DMS153 treated with DMSO at 0.1 percent for 48 hours (cell line): ENCODE results near the gene KRT6A.
A peak's percentile ranks its signal among the peaks of the same experiment; 100 is the strongest.
"Not testable (repeated sequence)": the region's sequence is repeated elsewhere in the genome, so short reads cannot be mapped to it uniquely, and the experiment has no call there.

Source experiments
- DNase-seq: peaks from one replicate; lab custom pipeline; 2025; ENCODE audit not compliant: unreplicated experiment; lab: John Stamatoyannopoulos, UW

KRT6A gene

DNA sequence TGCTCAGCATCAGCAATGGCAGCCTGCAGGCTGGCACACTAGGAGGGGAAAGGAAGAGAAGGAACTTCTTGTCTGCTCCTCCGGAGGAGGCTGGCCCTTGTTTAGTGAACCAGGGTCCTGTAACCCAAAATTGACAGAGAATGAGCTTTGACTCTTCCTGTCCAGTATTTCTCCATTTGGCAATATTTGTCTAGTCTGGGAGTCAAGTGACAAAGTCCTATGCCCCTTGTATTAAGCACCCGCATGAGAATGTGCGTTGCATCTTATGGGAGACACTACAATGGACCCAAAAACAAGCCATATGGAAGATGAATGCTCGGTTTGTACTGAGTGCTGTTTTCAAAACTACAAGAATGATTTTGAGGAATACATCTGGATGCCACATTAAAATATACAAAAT, 23.2 kb downstream of the KRT6A start:
- DNase-seq, result no peak

- no peak for DNase-seq
Observed at GRCh38 chr12:52464897-52465296, 28.2 kb downstream of the KRT6A start.

DNA sequence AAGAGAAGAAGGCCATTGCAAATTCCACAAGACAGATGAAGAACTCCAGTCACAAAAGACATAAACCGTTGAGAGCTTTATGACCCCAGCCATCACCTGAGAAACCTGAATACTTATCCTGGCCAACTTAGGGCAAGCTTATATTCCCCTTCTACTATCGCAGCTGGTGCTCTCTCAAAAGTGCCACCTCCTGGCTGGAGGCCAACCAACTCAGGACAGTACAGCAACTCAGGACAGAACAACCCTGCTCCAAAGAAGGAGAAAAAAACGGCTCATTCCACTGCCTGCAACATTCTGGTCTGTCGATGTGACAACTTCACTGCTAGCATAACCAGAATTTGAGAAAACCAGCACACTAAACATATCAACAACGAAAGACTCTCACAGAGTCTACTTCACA, 31.4 kb downstream of the KRT6A start:
- DNase-seq, result no peak

DNA sequence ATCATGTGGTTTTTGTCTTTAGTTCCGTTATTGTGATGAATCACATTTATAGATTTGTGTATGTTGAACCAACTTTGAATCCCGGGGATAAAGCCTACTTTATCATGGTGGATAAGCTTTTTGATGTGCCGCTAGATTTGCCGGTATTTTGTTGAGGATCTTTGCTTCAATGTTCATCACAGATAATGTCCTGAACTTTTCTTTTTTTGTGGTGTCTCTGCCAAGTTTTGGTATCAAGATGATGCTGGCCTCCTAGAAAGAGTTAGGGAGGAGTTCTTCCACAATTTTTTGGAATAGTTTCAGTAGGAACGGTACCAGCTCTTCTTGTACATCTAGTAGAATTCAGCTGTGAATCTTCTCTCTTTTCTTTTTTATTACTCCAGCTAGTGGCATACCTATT, 34.2 kb downstream of the KRT6A start:
- DNase-seq, result no peak

GRCh38 chr12:52455821-52456220, 37.2 kb downstream of the KRT6A start:
- DNase-seq, result no peak

GRCh38 chr12:52454411-52455201, 38.5 kb downstream of the KRT6A start:
- DNase-seq, result peak; percentile 77

DNA sequence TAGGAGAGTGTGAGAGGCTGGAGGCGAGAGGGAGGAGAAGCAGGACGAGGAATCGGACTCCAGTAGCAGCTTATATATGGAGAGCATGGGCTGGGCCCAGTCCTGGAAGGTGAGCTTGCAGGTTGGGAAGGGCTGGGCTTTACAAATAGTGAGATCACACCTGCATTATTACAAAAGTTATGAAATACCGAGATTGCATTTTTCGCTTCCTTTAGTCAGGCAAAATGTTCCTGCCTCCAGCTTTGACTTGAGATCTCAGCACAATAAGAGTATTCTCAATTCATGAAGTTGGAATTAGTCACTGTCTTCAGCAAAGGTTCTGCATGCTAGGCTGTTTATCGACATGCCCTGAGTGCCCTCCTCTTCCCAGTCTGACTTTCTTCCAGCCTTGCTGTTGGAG, 41.0 kb downstream of the KRT6A start, which contains the start of gene KRT6B:
KRT6B (minus strand) TSS at position 46 of the 400 bp plus-strand sequence. CDS start 68 bp downstream, outside the sequence.
- DNase-seq, result no peak

GRCh38 chr12:52448228-52448627, 44.8 kb downstream of the KRT6A start:
- no peak for DNase-seq

GRCh38 chr12:52447196-52447595, 45.9 kb downstream of the KRT6A start:
- not testable (repeated sequence) for DNase-seq

- no peak for DNase-seq
Observed at GRCh38 chr12:52446367-52447045, 46.6 kb downstream of the KRT6A start.

- no peak for DNase-seq
Observed at GRCh38 chr12:52445876-52446275, 47.2 kb downstream of the KRT6A start.

DNA sequence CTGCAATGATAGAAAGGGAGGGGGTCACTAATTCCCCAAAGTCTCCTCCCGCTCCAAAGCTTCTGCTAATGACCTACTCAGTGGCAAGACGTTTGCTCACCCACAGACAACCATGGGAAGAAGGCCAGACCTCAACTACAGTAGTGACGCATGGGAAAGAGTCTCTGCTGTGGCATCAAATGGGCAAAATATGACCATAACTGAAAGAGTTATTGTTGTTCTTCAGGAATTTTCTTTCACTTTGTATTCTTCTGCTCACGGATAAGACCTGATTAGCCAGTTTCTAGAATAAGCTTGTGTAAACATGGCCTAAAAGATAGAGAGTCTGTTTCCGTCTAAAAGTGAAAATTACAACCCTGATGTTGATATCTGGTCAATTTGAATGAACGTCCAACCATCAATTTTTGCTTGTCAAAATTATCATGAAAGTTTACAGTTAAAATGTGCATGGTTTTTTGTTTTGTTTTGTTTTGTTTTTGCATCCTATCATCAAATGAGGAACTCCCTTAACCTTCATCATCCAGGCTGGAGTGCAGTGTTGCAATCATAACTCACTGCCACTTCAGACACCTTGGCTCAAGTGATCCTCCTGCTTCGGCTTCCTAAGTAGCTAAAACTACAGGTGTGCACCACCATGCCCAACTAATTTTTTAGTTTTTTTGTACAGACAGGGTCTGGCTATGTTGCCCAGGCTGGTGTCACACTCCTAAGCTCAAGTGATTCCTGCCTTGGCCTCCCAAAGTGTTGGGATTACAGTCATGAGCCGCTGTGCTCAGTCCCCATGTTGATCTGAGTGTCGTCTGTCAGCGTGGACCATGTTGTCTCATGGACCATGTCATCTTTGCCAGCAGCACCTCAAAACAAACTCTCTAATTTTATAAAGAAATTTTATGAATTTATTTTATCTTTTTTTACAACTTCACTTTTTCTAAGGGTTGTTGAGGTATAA, 48.1 kb downstream of the KRT6A start:
- no peak for DNase-seq

GRCh38 chr12:52443966-52444365, 49.1 kb downstream of the KRT6A start:
- no peak for DNase-seq

DNA sequence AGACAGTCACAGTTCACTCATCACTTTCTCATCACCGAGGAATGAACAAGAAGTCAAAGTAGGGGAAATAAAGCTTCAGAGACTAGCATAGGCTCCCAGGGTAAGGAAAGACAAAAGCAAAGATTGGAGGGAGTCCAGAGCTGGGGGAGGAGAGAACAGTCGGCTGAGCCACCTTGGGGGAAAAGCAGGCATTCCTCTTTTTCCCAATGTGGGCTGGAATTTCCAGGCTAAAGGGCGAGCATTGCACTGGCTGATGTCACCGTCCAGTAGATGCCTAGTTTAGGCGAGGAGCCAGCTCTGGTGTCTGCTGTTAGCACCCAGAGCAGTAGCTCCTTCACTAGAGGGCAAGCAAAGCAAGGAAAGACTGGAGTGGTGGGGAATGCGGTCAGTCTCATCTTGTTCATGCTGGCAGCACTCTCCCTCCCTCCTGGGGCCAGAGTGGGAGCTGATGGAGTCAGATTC, 50.4 kb downstream of the KRT6A start:
- no peak for DNase-seq

DNA sequence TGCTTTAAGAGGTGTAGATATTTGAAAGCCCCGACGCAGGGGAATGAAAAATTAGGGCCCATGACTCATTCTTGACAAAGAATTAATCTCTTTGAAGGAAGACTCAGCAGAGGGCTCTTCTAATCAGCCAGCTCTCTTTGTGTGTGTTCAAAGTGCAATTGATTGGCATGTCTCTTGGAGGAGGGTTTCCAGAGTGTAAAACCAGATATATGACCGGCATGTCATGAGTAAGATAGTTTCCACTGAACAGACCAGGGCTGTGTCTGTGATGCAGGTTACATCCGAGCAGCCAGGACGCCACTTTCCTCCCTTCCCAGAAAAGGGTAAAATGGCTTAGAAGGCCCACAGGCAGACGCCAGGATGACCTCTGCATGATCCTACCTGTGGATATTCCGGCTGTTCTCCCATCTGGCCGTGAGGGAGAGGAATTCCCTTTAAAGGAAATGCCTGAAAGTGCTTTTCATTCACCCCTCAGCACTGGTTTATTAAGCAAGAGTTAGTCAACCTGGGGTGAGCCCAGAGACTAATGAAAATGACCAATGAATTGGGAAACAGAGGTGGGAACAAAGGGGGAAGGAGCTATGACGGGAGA, 51.6 kb downstream of the KRT6A start:
- DNase-seq, result no peak

GRCh38 chr12:52440821-52441319, 52.2 kb downstream of the KRT6A start:
- DNase-seq, result peak; percentile 22

GRCh38 chr12:52439845-52440244, 53.2 kb downstream of the KRT6A start:
- DNase-seq, result no peak

DNA sequence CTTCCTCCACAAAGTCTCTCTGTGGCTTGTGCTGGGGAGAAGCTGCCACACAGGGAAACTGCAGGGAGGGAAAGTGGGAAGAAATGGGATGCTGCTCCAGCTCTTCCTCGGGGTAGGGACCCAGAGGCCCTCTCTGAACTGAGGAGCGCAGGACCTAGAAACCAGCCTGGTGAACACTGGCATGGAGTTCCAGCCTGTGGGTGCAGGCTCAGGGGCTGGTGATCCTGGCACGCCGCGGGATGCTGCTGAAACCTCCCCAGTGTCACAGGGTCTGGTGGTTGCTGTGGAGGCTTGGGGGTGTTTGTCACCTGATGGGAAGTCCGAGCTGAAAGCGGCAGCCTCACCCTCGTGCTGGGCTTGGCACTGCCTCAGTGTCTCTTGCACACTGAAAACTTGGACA, 53.6 kb downstream of the KRT6A start:
- no peak for DNase-seq

DNA sequence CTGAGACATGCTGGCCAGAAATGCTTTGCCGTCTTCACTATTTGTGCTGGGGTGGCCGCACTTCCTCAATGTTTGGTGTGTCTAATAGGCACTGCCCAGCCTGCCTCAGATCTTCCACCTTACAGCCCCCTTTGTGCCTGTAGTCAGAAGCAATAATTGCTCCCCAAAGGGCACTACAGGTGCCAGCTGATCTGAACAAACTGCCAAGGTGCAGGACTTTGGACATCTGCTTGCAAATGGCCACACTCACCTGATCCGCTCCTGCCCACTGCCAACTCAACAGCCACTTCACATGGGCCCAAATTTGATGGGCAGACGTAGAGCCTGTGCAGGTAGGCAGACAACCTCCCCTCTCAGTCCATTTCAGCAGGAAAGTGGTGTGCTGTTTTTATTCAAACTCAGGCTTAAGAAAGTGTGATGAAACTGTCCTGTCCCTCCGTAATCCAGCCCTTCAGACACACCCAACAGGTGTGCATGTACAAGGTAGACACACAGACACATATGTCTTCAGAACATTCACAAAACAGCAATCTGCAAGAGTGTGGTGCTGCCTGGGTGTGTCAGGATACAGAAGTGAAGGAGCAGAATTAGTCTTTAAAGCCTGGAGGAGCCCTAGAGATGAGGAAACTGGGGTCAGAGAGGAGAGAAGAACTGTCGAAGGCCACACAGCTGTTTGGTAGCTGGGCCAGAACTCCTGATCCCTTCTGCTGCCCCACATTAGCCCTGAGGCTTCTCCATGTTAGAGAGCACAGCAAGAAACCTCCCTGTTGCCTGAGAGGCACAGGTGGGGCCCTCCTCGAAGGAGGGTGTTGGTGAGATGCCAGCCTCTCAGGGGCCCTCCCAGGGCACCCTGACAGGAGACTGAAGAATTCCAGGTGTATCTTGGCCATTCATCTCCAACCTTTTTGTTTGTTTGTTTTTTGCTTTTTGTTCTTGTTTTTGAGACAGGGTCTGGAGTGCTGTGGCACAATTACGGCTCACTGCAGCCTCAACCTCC, 54.5 kb downstream of the KRT6A start:
- DNase-seq, result no peak
